Kidney tubule cell (primary cell): ENCODE data around the gene F10.
"Not testable (repeated sequence)": the region's sequence is repeated elsewhere in the genome, so short reads cannot be mapped to it uniquely, and the experiment has no call there.

Experiments used
- DNase-seq: peaks from one replicate; pipeline ENCODE4 v3.0.0-alpha.2; 2018; ENCODE audit warnings: low spot score

F10 gene

GRCh38 chr13:113102302-113102701, 20.3 kb upstream of the F10 start:
- not testable (repeated sequence) for DNase-seq

DNA sequence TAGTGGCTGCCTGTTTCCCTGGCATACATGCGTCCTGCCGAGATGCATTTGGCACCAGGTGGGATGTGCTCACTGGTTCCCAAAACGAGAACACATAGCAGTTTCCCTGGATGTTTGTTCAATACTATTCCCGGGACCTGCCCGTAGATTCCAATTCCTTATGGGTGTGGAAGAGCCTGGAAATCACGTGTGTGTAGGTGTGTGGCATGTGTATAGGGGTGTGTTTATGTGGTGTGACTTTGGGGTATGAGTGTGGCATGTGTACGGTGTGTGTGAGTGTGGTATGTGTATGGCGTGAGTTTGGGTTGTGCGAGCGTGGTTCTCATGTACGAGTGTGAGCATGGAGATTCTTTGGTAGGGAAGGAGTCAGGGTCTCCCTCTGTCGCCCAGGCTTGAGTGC, 19.9 kb upstream of the F10 start:
- DNase-seq = no peak

GRCh38 chr13:113103646-113104045, 19.0 kb upstream of the F10 start:
- no peak for DNase-seq

DNA sequence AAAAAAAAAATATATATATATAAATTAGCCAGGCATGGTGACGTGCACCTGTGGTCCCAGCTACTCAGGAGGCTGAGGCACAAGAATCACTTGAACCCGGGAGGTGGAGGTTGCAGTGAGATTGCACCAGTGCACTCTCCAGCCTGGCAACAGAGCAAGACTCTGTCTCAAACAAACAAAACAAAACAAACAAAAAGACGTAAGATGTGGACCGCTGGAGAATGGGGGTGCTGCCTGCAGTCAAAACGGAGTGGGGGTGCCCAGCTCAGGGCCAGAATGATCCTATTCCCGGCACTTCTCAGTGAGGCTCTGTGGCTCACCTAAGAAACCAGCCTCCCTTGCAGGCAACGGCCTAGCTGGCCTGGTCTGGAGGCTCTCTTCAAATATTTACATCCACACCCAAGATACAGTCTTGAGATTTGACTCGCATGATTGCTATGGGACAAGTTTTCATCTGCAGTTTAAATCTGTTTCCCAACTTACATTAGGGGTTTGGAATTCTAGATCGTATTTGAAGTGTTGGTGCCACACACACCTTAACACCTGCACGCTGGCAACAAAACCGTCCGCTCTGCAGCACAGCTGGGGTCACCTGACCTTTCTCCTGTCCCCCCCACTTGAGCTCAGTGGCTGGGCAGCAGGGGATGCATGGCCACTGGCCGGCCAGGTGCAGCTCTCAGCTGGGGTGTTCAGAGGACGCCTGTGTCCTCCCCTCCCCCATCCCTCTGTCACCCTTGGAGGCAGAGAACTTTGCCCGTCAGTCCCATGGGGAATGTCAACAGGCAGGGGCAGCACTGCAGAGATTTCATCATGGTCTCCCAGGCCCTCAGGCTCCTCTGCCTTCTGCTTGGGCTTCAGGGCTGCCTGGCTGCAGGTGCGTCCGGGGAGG, 17.3 kb upstream of the F10 start, which contains the start of gene F7:
Gene F7, plus strand, starts transcription at position 760 of the 889 bp plus-strand sequence. Its CDS starts 51 bp downstream, at position 811.
- DNase-seq = no peak

GRCh38 chr13:113105921-113106452, 16.6 kb upstream of the F10 start:
- DNase-seq = no peak

GRCh38 chr13:113106711-113107351, 15.8 kb upstream of the F10 start:
- DNase-seq = no peak

- DNase-seq = not testable (repeated sequence)
Observed at GRCh38 chr13:113108521-113108920, 14.1 kb upstream of the F10 start.

DNA sequence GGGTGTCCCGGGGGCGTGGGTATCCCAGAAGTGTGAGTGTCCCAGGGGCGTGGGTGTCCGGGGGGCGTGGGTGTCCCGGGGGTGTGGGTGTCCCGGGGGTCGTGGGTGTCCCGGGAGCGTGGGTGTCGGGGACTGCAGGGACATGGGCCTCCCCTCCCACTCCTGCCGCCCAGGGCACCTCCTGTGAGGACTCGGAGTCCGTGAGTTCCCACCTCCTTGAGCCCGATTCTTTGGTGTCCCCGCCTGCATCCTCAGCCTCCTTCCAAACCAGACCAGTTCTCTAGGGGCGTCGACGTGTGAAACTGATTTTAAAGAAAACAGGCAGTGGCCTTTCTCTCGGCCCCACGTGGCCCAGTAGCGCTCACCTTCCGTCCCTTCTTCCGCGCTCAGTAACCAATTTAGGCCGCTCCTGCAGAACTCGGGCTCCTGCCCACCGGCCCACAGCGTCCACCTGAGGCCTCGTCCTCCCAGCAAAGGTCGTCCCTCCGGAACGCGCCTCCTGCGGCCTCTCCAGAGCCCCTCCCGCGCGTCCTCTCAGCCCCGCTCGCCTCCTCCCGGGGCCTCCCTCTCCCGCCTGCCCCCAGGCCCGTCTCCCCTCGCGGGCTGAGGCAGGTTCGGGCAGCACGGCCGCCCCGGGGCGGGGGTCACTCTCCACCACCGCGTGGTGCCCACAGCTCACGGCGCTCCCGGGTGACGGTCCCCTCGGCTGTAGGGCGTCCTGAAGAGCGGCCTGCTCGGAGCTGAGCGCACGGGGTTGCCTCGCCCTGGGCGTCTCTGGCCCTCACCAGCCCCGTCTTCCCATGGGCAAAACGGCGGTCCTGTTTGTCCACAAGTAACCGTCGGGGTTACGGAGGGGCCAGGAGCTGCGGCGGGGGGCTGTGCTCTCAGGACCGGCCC, 13.2 kb upstream of the F10 start:
- DNase-seq = no peak

DNA sequence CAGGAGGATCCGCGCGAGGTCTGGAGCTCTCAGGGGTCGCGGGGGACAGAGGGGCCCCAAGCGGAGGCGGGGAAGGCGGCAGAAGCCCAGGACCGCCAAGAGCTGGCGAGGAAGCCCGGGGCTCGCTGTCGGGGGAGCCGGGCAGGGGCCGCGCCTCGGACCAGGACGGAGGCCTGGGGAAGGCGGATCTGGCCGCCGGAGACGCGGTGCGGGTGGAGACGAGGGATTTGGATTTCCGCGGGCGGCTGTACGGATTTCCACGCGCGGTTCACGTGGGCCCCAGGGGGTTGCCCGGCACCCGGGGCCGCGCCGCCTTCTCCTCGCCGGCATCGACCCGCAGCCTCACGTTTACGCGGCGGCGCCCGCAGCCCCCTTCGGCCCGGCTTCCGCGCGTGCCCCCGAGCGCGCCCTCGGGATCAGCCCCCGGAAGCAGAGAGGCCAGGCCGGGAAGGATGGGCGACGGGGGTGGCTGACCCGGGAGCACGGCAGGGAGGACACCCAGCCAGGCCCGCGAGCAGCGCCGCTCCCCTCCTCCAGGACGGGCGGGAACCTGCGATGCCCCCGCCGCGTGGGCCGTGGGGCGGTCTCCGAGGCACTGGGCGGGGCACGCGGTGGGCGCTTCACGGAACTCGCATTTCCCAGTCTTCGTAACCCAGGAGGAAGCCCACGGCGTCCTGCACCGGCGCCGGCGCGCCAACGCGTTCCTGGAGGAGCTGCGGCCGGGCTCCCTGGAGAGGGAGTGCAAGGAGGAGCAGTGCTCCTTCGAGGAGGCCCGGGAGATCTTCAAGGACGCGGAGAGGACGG, 12.3 kb upstream of the F10 start:
- no peak for DNase-seq

DNA sequence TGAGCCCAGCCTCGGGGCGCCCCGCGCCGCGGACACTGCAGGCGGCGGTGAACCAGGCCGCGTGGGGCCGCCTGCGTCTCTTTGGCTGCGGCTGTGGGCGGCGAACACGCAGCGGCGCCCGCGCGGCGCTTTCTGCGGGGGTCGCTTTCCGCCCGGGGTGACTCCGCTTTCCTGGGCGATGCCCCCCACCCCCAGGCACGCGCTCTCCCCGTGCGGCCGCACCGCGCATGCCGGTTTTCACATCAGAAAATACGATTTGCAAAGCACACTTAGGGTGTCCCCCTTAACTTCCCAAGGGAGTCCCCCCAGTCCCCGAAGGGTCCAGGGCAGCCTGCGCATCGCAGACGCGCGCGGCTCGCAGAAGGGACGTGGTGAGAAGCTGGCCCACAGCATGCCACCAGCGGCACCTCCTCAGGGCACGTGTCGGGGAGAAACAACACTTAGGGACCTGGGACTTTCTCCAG, 11.7 kb upstream of the F10 start:
- no peak for DNase-seq

GRCh38 chr13:113111821-113112220, 10.8 kb upstream of the F10 start:
- not testable (repeated sequence) for DNase-seq

DNA sequence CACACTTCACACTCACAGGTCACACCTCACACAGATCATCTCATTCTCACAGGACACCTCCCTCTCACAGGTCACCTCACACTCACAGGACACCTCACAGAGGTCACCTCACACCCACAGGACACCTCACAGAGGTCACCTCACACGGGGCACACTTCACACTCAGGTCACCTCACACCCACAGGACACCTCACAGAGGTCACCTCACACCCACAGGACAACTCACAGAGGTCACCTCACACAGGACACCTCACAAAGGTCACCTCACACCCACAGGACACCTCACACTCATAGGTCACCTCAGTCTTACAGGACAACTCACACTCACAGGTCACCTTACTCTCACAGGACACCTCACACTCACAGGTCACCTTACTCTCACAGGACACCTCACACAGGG, 10.1 kb upstream of the F10 start:
- DNase-seq = not testable (repeated sequence)

- no peak for DNase-seq
Observed at GRCh38 chr13:113112893-113113845, 9.4 kb upstream of the F10 start.

DNA sequence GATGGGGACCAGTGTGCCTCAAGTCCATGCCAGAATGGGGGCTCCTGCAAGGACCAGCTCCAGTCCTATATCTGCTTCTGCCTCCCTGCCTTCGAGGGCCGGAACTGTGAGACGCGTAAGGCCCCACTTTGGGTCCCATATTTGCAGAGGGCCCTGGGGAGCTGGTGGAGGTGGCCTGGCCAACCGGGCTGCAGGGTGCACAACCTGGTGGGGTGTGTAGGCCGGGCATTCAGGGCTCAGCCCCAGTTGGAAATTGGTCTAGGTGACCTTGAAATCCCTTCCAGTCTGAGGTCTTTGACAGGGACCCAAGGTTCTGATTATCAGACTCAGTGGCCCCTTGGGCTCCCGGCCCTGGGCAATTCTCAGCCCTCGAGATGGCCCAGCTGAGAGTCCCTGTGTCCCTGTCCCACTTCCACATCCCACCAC, 8.7 kb upstream of the F10 start:
- DNase-seq = no peak

GRCh38 chr13:113114511-113115362, 7.9 kb upstream of the F10 start:
- DNase-seq = no peak

GRCh38 chr13:113115363-113116205, 7.0 kb upstream of the F10 start:
- no peak for DNase-seq

- no peak for DNase-seq
Observed at GRCh38 chr13:113116206-113116800, 6.3 kb upstream of the F10 start.

- no peak for DNase-seq
Observed at GRCh38 chr13:113116871-113117271, 5.7 kb upstream of the F10 start.
